Measurements from ENCODE around the gene PLB1. TPM values are rescaled to one million over a fixed set of nuclear protein-coding genes. Genes with fewer than 3 reads are reported as not detected.

Gene PLB1
- polyA plus RNA-seq, 1 experiment, result 1.4 TPM

- no peaks in the 10 kb centered on the region for H3K27me3 ChIP-seq (ENCODE audit: control insufficient read depth, insufficient read depth, low read length)
- no peaks in the 10 kb centered on the region for H3K9me3 ChIP-seq (ENCODE audit: control insufficient read depth, insufficient read depth, low read length)
- ChIA-PET CTCF (interaction anchor here (1.6 to 2.1 kb wide), 2 partner anchors 14 kb away, joined by 6 read pairs; no protein-coding TSS in a partner anchor), POLR2A (interaction anchor here (0.7 kb wide), 2 partner anchors 314 to 1026 kb away, joined by 3 to 5 read pairs; no protein-coding TSS in a partner anchor)
- no peak for DNase-seq (ENCODE audit: low read depth, low spot score)
- H3K27ac ChIP-seq (ENCODE audit: low read depth, low read length), result no peak overlapping the region
- H3K4me3 ChIP-seq (ENCODE audit: low read depth, low read length), result no peak overlapping the region
- no peak for TF ChIP-seq CTCF (IDR thresholded peaks at IDR 0.05; ENCODE audit: low read depth, low read length)
Measured at GRCh38 chr2:28580078-28580477, 84.2 kb downstream of the PLB1 start.

- TF ChIP-seq CTCF (IDR thresholded peaks at IDR 0.05; ENCODE audit: low read depth, low read length), result no peak
- Histone ChIP-seq H3K27ac (ENCODE audit: low read depth, low read length) (no peak overlapping the region), H3K4me3 (ENCODE audit: low read depth, low read length) (no peak overlapping the region), H3K27me3 (ENCODE audit: control insufficient read depth, insufficient read depth, low read length) (no peaks in the 10 kb centered on the region), H3K9me3 (ENCODE audit: control insufficient read depth, insufficient read depth, low read length) (no peaks in the 10 kb centered on the region; the same call in 1 of the 2 replicates)
- ChIA-PET CTCF (interaction anchor here (1.6 kb wide), 1 partner anchor 13 kb away, joined by 6 read pairs; no protein-coding TSS in a partner anchor), POLR2A (no interaction called here)
- no peak for DNase-seq (ENCODE audit: low read depth, low spot score)
Measured at GRCh38 chr2:28581312-28581711, 85.5 kb downstream of the PLB1 start.

- ChIA-PET CTCF (interaction anchor here (0.5 to 4.6 kb wide), 3 partner anchors 12 to 16 kb away, joined by 3 to 33 read pairs (median 4); no protein-coding TSS in a partner anchor), POLR2A (no interaction called here)
- no peaks in the 10 kb centered on the region for H3K27me3 ChIP-seq (ENCODE audit: control insufficient read depth, insufficient read depth, low read length)
- TF ChIP-seq CTCF (IDR thresholded peaks at IDR 0.05; ENCODE audit: low read depth, low read length), result no peak
- H3K4me3 ChIP-seq (ENCODE audit: low read depth, low read length), result no peak overlapping the region
- no peaks in the 10 kb centered on the region; the same call in 1 of the 2 replicates for H3K9me3 ChIP-seq (ENCODE audit: control insufficient read depth, insufficient read depth, low read length)
- DNase-seq (ENCODE audit: low read depth, low spot score), result no peak
- no peak overlapping the region for H3K27ac ChIP-seq (ENCODE audit: low read depth, low read length)
Measured at GRCh38 chr2:28582152-28582551, 86.3 kb downstream of the PLB1 start.

GRCh38 chr2:28582595-28582994, 86.7 kb downstream of the PLB1 start:
- POLR2A ChIA-PET, result interaction anchor here (0.7 kb wide), 1 partner anchor 204 kb away, joined by 4 read pairs; no protein-coding TSS in a partner anchor
- no peak for TF ChIP-seq CTCF (IDR thresholded peaks at IDR 0.05; ENCODE audit: low read depth, low read length)

GRCh38 chr2:28583899-28584553, 88.2 kb downstream of the PLB1 start:
- TF ChIP-seq CTCF (IDR thresholded peaks at IDR 0.05; ENCODE audit: low read depth, low read length), result no peak
- CTCF ChIA-PET, result interaction anchor here (4.6 kb wide), 1 partner anchor 10 kb away, joined by 33 read pairs; no protein-coding TSS in a partner anchor
- peak; percentile 75 for DNase-seq (ENCODE audit: low read depth, low spot score)
- Histone ChIP-seq H3K27ac (ENCODE audit: low read depth, low read length) (peak overlapping the region; percentile 96), H3K4me3 (ENCODE audit: low read depth, low read length) (peak overlapping the region; percentile 43), H3K9me3 (ENCODE audit: control insufficient read depth, insufficient read depth, low read length) (no peaks in the 10 kb centered on the region; the same call in 1 of the 2 replicates), H3K27me3 (ENCODE audit: control insufficient read depth, insufficient read depth, low read length) (no peaks in the 10 kb centered on the region)
- POLR2A ChIA-PET, result interaction anchor here (1.1 to 1.5 kb wide), 3 partner anchors 11 to 220 kb away, joined by 4 to 7 read pairs (median 4); no protein-coding TSS in a partner anchor

More at GRCh38 chr2:28582595-28582994, 86.7 kb downstream of the PLB1 start:
- peak overlapping the region; percentile 31 for H3K27ac ChIP-seq (ENCODE audit: low read depth, low read length)
- CTCF ChIA-PET, result interaction anchor here (0.5 to 4.6 kb wide), 3 partner anchors 12 to 16 kb away, joined by 3 to 33 read pairs (median 4); no protein-coding TSS in a partner anchor
- no peak for DNase-seq (ENCODE audit: low read depth, low spot score)
- H3K9me3 ChIP-seq (ENCODE audit: control insufficient read depth, insufficient read depth, low read length), result no peaks in the 10 kb centered on the region; the same call in 1 of the 2 replicates
- H3K4me3 ChIP-seq (ENCODE audit: low read depth, low read length), result no peak overlapping the region
- no peaks in the 10 kb centered on the region for H3K27me3 ChIP-seq (ENCODE audit: control insufficient read depth, insufficient read depth, low read length)
